SK-N-MC (cell line): ENCODE data around the gene CCL26.

Experiments
- EZH2 ChIP-seq: fragments of 200-600 bp; sonication (generic); IDR thresholded peaks from one replicate; pipeline ENCODE4 v1.6.1; 2017; ENCODE audit warnings: antibody characterized with exemption
- FOXP2 ChIP-seq: optimal IDR thresholded peaks from 2 replicates; pipeline ENCODE3; 2011; ENCODE audit warnings: mild to moderate bottlenecking, moderate library complexity; ENCODE audit not compliant: insufficient read depth; ENCODE audit errors: extremely low read length, control extremely low read depth
- POLR2AphosphoS5 ChIP-seq: IDR thresholded peaks from 2 replicates; pipeline ENCODE4 v1.6.1; 2012; ENCODE audit warnings: mild to moderate bottlenecking, low read depth, low read length, borderline replicate concordance

DNA sequence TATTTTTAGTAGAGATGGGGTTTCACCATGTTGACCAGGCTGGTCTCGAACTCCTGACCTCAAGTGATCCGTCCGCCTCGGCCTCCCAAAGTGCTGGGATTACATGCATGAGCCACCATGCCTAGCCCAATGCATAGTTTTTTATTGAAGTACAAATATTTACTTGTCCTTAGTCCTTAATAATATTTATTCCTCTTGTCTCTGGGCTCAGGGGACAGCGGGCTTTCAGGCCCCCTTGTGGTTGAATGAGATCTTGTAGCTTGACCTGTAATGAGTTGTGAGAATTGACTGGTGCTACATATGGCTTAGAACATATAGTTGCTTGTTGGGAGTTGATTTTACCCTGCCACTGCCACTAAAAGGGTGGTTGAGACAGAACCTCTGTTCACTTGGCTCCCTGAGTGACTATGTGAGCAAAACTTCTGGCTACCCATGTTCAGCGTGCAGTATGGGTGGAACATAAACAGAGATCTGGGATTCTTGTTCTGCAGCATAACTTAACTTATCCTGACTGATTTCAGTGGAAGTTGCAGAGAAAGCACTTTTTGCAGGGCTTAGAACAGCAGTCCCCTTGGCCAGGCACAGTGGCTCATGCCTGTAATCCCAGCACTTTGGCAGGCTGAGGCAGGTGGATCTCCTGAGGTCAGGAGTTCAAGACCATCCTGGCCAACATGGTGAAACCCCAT, 14.9 kb downstream of the CCL26 start:
- TF ChIP-seq POLR2AphosphoS5 (no peak), EZH2 (no peak), FOXP2 (no peak)
